Epithelial cell of proximal tubule (primary cell): Measurements from ENCODE around the gene SLC7A4. TPM values are rescaled to one million over a fixed set of nuclear protein-coding genes. Genes with fewer than 3 reads are reported as not detected.
A peak's percentile ranks its signal among the peaks of the same experiment; 100 is the strongest.

Source experiments
- DNase-seq: peaks from one replicate; pipeline ENCODE4 v3.0.0-alpha.2; 2011; ENCODE audit warnings: low read depth
- H3K4me3 ChIP-seq: 2 replicates; pipeline ENCODE4 v1.5.1; 2011; ENCODE audit warnings: low read depth, mild to moderate bottlenecking, low read length
- total RNA-seq: library from RNA; depleted of rRNA; stranded (reverse); fragments of >200 nt; gene quantifications from 2 replicates; pipeline ENCODE4 v1.2.3, GENCODE V29; 2015
- TF ChIP-seq, protein P1 (sequence below): conservative IDR thresholded peaks from 2 replicates; pipeline ENCODE4 v1.5.1; 2012; ENCODE audit warnings: low read depth, mild to moderate bottlenecking, low read length

SLC7A4 gene
- total RNA-seq, 1 donor from 2014 or later: 1.8 TPM

DNA sequence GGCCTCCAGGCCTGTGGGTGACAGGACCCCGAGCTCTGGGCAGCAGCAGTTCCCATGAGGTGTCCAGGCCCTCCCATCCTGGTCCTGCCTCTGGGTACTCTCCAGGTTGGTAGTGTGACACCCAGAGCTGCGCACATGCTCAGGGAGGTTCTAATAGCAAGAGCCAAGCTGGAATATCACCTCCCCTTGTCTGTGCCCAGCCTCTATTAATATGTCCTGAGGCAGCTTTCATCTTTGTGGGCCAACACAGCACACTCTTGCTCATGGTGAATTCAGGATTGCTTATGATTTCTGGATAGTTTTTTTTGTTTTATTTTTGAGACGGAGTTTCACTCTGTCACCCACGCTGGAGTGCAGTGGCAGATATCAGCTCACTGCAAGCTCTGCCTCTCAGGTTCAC, 14.0 kb downstream of the SLC7A4 start:
- DNase-seq: no peak
- TF ChIP-seq, protein P1, sequence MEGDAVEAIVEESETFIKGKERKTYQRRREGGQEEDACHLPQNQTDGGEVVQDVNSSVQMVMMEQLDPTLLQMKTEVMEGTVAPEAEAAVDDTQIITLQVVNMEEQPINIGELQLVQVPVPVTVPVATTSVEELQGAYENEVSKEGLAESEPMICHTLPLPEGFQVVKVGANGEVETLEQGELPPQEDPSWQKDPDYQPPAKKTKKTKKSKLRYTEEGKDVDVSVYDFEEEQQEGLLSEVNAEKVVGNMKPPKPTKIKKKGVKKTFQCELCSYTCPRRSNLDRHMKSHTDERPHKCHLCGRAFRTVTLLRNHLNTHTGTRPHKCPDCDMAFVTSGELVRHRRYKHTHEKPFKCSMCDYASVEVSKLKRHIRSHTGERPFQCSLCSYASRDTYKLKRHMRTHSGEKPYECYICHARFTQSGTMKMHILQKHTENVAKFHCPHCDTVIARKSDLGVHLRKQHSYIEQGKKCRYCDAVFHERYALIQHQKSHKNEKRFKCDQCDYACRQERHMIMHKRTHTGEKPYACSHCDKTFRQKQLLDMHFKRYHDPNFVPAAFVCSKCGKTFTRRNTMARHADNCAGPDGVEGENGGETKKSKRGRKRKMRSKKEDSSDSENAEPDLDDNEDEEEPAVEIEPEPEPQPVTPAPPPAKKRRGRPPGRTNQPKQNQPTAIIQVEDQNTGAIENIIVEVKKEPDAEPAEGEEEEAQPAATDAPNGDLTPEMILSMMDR: no peak

GRCh38 chr22:21016644-21017420, 15.5 kb downstream of the SLC7A4 start:
- DNase-seq: no peak
- TF ChIP-seq, protein P1: no peak
- H3K4me3 ChIP-seq: no peak overlapping the region

More for the DNA sequence above, 14.0 kb downstream of the SLC7A4 start:
- no peak overlapping the region for H3K4me3 ChIP-seq

- TF ChIP-seq, protein P1: no peak
- no peak for DNase-seq
- no peak overlapping the region for H3K4me3 ChIP-seq
Observed at GRCh38 chr22:21015466-21016006, 16.8 kb downstream of the SLC7A4 start.

DNA sequence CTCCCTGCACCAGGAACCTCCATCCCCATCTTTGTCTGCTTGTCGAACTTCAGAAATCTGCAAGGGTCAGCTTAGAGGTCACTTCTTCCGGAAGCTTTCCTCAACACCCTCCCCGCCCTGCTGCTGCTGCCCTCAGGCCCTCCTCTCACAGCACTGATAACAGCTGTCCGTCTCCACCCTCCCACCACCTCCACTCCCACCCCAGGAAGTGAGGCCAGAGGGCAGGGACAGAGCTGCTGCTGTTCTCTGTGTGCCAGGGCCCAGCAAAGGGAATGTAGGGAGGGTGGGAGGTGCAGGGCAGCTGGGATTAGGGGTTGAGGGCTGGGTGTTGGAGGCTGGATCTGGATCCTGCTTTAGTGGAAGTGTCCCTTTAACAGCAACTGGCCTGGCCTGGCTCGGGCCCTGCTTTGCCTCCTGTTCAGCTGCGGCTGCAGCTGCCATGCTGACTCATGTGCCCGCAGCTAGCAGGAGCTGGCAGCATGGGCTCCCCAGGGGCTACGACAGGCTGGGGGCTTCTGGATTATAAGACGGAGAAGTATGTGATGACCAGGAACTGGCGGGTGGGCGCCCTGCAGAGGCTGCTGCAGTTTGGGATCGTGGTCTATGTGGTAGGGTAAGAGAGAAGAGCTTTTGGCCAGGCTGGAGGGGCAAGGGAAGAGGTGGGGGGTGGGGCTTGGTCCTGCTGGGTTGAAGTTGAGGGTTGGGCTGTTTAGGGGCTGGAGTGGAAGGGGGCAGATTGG, 17.5 kb downstream of the SLC7A4 start, which contains the start of gene P2RX6:
TSS of gene P2RX6 (plus strand) at position 440 of the 740 bp plus-strand sequence. CDS start at position 450, 10 bp downstream.
- no peak for DNase-seq
- TF ChIP-seq, protein P1: no peak
- peak within 1 kb of the TSS; percentile 34 for H3K4me3 ChIP-seq

- H3K4me3 ChIP-seq: peak overlapping the region; percentile 34
- DNase-seq: no peak
- TF ChIP-seq, protein P1: no peak
Observed at GRCh38 chr22:21014202-21014725, 18.1 kb downstream of the SLC7A4 start.

GRCh38 chr22:21013657-21014201, 18.6 kb downstream of the SLC7A4 start:
- DNase-seq: no peak
- H3K4me3 ChIP-seq: peak overlapping the region; percentile 34
- TF ChIP-seq, protein P1: no peak
